IMR-90 (cell line): ENCODE results near the gene GOLGA6L9. TPM values are rescaled to one million over a fixed set of nuclear protein-coding genes. Genes with fewer than 3 reads are reported as not detected.
"Not testable (repeated sequence)": the region's sequence is repeated elsewhere in the genome, so short reads cannot be mapped to it uniquely, and the experiment has no call there.

Experiments
- ATAC-seq: fragments of 200-7000 bp; cut with Tn5 transposase; 2 replicates; pipeline ENCODE4 v1.9.1; 2020; ENCODE audit warnings: low read depth, mild to moderate bottlenecking, moderate library complexity
- BruUV-seq: library from RNA; stranded (reverse); fragments of 400-500 nt; replicated peaks from 2 replicates; lab custom pipeline; 2021; lab: Mats Ljungman, UMichigan
- CTCF ChIA-PET: fragments of 300-600 bp; formaldehyde crosslinking; extraction: SDS; loops from one replicate; lab custom pipeline; 2021; ENCODE audit warnings: antibody characterized with exemption; lab: Yijun Ruan, JAX
- POLR2A ChIA-PET: fragments of 300-600 bp; sonication (Branson Sonifier 250); formaldehyde crosslinking; loops from one replicate; lab custom pipeline; 2022; ENCODE audit warnings: antibody characterized with exemption; ENCODE audit not compliant: unreplicated experiment; lab: Charles Lee
- DNase-seq: peaks from one replicate; pipeline ENCODE4 v3.0.0; 2013
- H2AFZ ChIP-seq: replicated peaks from 2 replicates; pipeline ENCODE3; 2013; ENCODE audit warnings: low read length, mild to moderate bottlenecking; ENCODE audit not compliant: poor library complexity
- H2AK5ac ChIP-seq: 2 replicates; pipeline ENCODE4 v1.6.1; 2013; ENCODE audit warnings: low read depth, low read length, inconsistent platforms
- H2AK9ac ChIP-seq: replicated peaks from 2 replicates; pipeline ENCODE3; 2013; ENCODE audit warnings: mild to moderate bottlenecking, low read depth, low read length, moderate library complexity; ENCODE audit not compliant: poor library complexity
- H2BK120ac ChIP-seq: 2 replicates; pipeline ENCODE4 v1.6.1; 2013; ENCODE audit warnings: low read depth, low read length, inconsistent platforms
- H2BK15ac ChIP-seq: 3 replicates; pipeline ENCODE4 v1.6.1; 2013; ENCODE audit warnings: low read depth, low read length, inconsistent platforms
- H2BK20ac ChIP-seq: 2 replicates; pipeline ENCODE4 v1.6.1; 2013; ENCODE audit warnings: low read depth, mild to moderate bottlenecking, inconsistent platforms, low read length, moderate library complexity
- H2BK5ac ChIP-seq: 2 replicates; pipeline ENCODE4 v1.6.1; 2013; ENCODE audit warnings: mild to moderate bottlenecking, low read depth, low read length, inconsistent platforms; ENCODE audit not compliant: poor library complexity, severe bottlenecking
- H3K14ac ChIP-seq: replicated peaks from 2 replicates; pipeline ENCODE4 v1.6.1; 2013; ENCODE audit warnings: low read depth, low read length, inconsistent platforms
- H3K18ac ChIP-seq: 2 replicates; pipeline ENCODE4 v1.6.1; 2013; ENCODE audit warnings: low read depth, low read length, control low read depth
- H3K23ac ChIP-seq: 2 replicates; pipeline ENCODE4 v1.6.1; 2013; ENCODE audit warnings: low read depth, low read length, inconsistent platforms
- H3K27ac ChIP-seq: 2 replicates; pipeline ENCODE4 v1.5.1; 2013; ENCODE audit warnings: mild to moderate bottlenecking, control low read depth, low read length; ENCODE audit not compliant: insufficient read depth
- H3K27me3 ChIP-seq: 2 replicates; pipeline ENCODE4 v1.6.1; 2013; ENCODE audit warnings: low read length; ENCODE audit not compliant: control insufficient read depth, insufficient read depth
- H3K36me3 ChIP-seq: 2 replicates; pipeline ENCODE4 v1.6.1; 2013; ENCODE audit warnings: low read length, mixed read lengths; ENCODE audit not compliant: control insufficient read depth, insufficient read depth
- H3K4ac ChIP-seq: 2 replicates; pipeline ENCODE4 v1.6.1; 2013; ENCODE audit warnings: low read depth, low read length, inconsistent platforms
- H3K4me1 ChIP-seq: 2 replicates; pipeline ENCODE4 v1.6.1; 2013; ENCODE audit warnings: low read length, mixed read lengths; ENCODE audit not compliant: control insufficient read depth, insufficient read depth
- H3K4me2 ChIP-seq: 2 replicates; pipeline ENCODE4 v1.6.1; 2013; ENCODE audit warnings: low read depth, mild to moderate bottlenecking, control low read depth, low read length, moderate library complexity
- H3K4me3 ChIP-seq: 2 replicates; pipeline ENCODE4 v1.5.1; 2013; ENCODE audit warnings: low read depth, mild to moderate bottlenecking, control low read depth, low read length, moderate library complexity; ENCODE audit not compliant: insufficient read depth
- H3K56ac ChIP-seq: 2 replicates; pipeline ENCODE4 v1.6.1; 2013; ENCODE audit warnings: low read length, inconsistent platforms; ENCODE audit not compliant: insufficient read depth; ENCODE audit errors: extremely low read depth
- H3K79me1 ChIP-seq, 2 experiments: 2 replicates each; pipeline ENCODE4 v1.6.1; 2013; ENCODE audit warnings: low read length in 2 of 2, inconsistent platforms in 1 of 2, low read depth in 1 of 2
- H3K9ac ChIP-seq: 2 replicates; pipeline ENCODE4 v1.6.1; 2013; ENCODE audit warnings: low read depth, low read length, control low read depth
- H3K9me1 ChIP-seq: 2 replicates; pipeline ENCODE4 v1.6.1; 2013; ENCODE audit warnings: low read length, inconsistent platforms; ENCODE audit not compliant: insufficient read depth
- H3K9me3 ChIP-seq: 2 replicates; pipeline ENCODE4 v1.6.1; 2013; ENCODE audit warnings: low read length; ENCODE audit not compliant: control insufficient read depth, insufficient read depth
- H4K20me1 ChIP-seq: 2 replicates; pipeline ENCODE4 v1.6.1; 2013; ENCODE audit warnings: low read length, inconsistent platforms; ENCODE audit not compliant: insufficient read depth
- H4K5ac ChIP-seq: 2 replicates; pipeline ENCODE4 v1.6.1; 2013; ENCODE audit warnings: mild to moderate bottlenecking, low read depth, low read length, control low read depth
- H4K8ac ChIP-seq, 2 experiments: 2 replicates each; pipeline ENCODE4 v1.6.1; 2013; ENCODE audit warnings: low read depth in 2 of 2, low read length in 2 of 2, control low read depth in 1 of 2, inconsistent platforms in 1 of 2
- H4K91ac ChIP-seq: 2 replicates; pipeline ENCODE4 v1.6.1; 2013; ENCODE audit warnings: low read depth, low read length, inconsistent platforms; ENCODE audit not compliant: insufficient read depth
- WGBS, 2 experiments: methylation state at CpG; one replicate each; pipeline versions ENCODE4 v1.1.5 to v1.1.7; 2013; ENCODE audit warnings: missing lambda C conversion rate in 2 of 2; ENCODE audit not compliant: insufficient read length in 1 of 2; ENCODE audit errors: extremely low coverage in 2 of 2; 5-methylcytosine and 5-hydroxymethylcytosine counted together
- dilution Hi-C: fragments of 300-500 bp; cut with HindIII; formaldehyde crosslinking; loops from one replicate; pipeline ENCODE4 v1.14.3; 2018; ENCODE audit warnings: low sequenced_read_pairs; ENCODE audit not compliant: unreplicated experiment
- in situ Hi-C: fragments of 300-500 bp; cut with MboI; formaldehyde crosslinking; loops from 3 replicates; pipeline ENCODE4 v1.14.3; 2019; ENCODE audit warnings: low sequenced_read_pairs, inconsistent platforms, mixed read lengths
- intact Hi-C: fragments of 100-400 bp; cut with micrococcal nuclease; formaldehyde crosslinking; loops from 2 replicates; pipeline ENCODE4 v1.10.0; 2022
- polyA plus RNA-seq, 3 experiments: library from polyadenylated mRNA; depleted of rRNA; stranded (reverse); fragments of >200 nt; gene quantifications; 2 replicates each; pipeline ENCODE4 v1.2.3, GENCODE V29; 2012; ENCODE audit warnings: low replicate concordance in 1 of 3
- total RNA-seq: library from RNA; depleted of rRNA; stranded (reverse); fragments of >200 nt; gene quantifications from 2 replicates; pipeline ENCODE4 v1.2.3, GENCODE V29; 2012

Gene GOLGA6L9
- total and polyA plus RNA-seq, 2 of the 4 experiments (the other 2 are of a cell fraction) = 0.90 to 2.6 TPM

GRCh38 chr15:82399366-82400103 lies 30.1 kb upstream of the GOLGA6L9 start:
- H3K4me3 ChIP-seq, H3K9me3 ChIP-seq, intact Hi-C loops, H3K56ac ChIP-seq, H2AK5ac ChIP-seq, H3K27ac ChIP-seq, DNase-seq, H2BK20ac ChIP-seq, H3K4me2 ChIP-seq, H2BK5ac ChIP-seq, H3K18ac ChIP-seq, in situ Hi-C loops, H2AFZ ChIP-seq, H3K9ac ChIP-seq, H3K4ac ChIP-seq, H3K14ac ChIP-seq, POLR2A ChIA-PET, dilution Hi-C loops, H4K20me1 ChIP-seq, H4K5ac ChIP-seq, ATAC-seq, H3K36me3 ChIP-seq, CTCF ChIA-PET, H2AK9ac ChIP-seq, H3K23ac ChIP-seq, H4K91ac ChIP-seq, H2BK15ac ChIP-seq, BruUV-seq, H3K9me1 ChIP-seq, H4K8ac ChIP-seq, H3K4me1 ChIP-seq, H2BK120ac ChIP-seq, H3K27me3 ChIP-seq: not testable (repeated sequence)
- peaks cover 5 to 16% of the 10 kb centered on the region in 2 experiments for H3K79me1 ChIP-seq
- WGBS, 2 experiments = no CpG with 5 or more reads among the region's 5 CpGs

GRCh38 chr15:82401918-82402317 lies 27.7 kb upstream of the GOLGA6L9 start:
- H3K4me2 ChIP-seq, intact Hi-C loops, H3K56ac ChIP-seq, DNase-seq, H4K8ac ChIP-seq, H2AK5ac ChIP-seq, in situ Hi-C loops, H4K5ac ChIP-seq, H3K4me1 ChIP-seq, H4K20me1 ChIP-seq, BruUV-seq, POLR2A ChIA-PET, H3K4ac ChIP-seq, H3K36me3 ChIP-seq, H3K9me3 ChIP-seq, H2BK15ac ChIP-seq, H2AK9ac ChIP-seq, H3K14ac ChIP-seq, H2BK120ac ChIP-seq, H3K9me1 ChIP-seq, H3K4me3 ChIP-seq, dilution Hi-C loops, H3K27me3 ChIP-seq, H3K9ac ChIP-seq, H2BK20ac ChIP-seq, H3K18ac ChIP-seq, H4K91ac ChIP-seq, H3K27ac ChIP-seq, H3K23ac ChIP-seq, CTCF ChIA-PET, H2AFZ ChIP-seq, H2BK5ac ChIP-seq, ATAC-seq: not testable (repeated sequence)
- peaks cover 3 to 14% of the 10 kb centered on the region in 2 experiments; a peak in 3 of 4 replicates for H3K79me1 ChIP-seq
- WGBS, 2 experiments = no CpG with 5 or more reads among the region's 6 CpGs
